Heart right ventricle (tissue), 16 donors: ENCODE results near the gene TOPAZ1. TPM values are rescaled to one million over a fixed set of nuclear protein-coding genes. Genes with fewer than 3 reads are reported as not detected.

Source experiments
- ATAC-seq, 8 donors: fragments of 200-7000 bp; cut with Tn5 transposase; one replicate each; pipeline ENCODE4 v1.9.1; 2020; ENCODE audit warnings: mild to moderate bottlenecking in 8 of 8, moderate library complexity in 8 of 8, moderate number of reproducible peaks in 1 of 8
- DNase-seq, 2 donors: peaks; one replicate each; pipeline ENCODE4 v3.0.0-alpha.2; 2020
- H3K27ac ChIP-seq, 10 donors: fragments of 200-600 bp; sonication (generic) in 2 of 10; one replicate each; pipeline versions ENCODE4 v1.5.0 to v1.8.0; 2020 to 2022; ENCODE audit warnings: mild to moderate bottlenecking in 3 of 10
- H3K27me3 ChIP-seq, 7 donors: fragments of 200-600 bp; one replicate each; pipeline ENCODE4 v1.8.0; 2021 to 2022; ENCODE audit warnings: mild to moderate bottlenecking in 2 of 7
- H3K36me3 ChIP-seq, 9 donors: fragments of 200-600 bp; sonication (generic) in 1 of 9; one replicate each; pipeline versions ENCODE4 v1.5.0 to v1.8.0; 2020 to 2022; ENCODE audit warnings: mild to moderate bottlenecking in 2 of 9
- H3K4me1 ChIP-seq, 9 donors: fragments of 200-600 bp; sonication (generic) in 1 of 9; one replicate each; pipeline versions ENCODE4 v1.5.0 to v1.8.0; 2020 to 2022; ENCODE audit warnings: mild to moderate bottlenecking in 4 of 9
- H3K4me3 ChIP-seq, 10 donors: fragments of 200-600 bp; sonication (generic) in 2 of 10; one replicate each; pipeline versions ENCODE4 v1.5.0 to v1.8.0; 2020 to 2022; ENCODE audit warnings: mild to moderate bottlenecking in 7 of 10, moderate library complexity in 2 of 10
- H3K9me3 ChIP-seq, 11 donors: fragments of 200-600 bp in 10 of 11; sonication (generic) in 2 of 11; one replicate each; pipeline versions ENCODE4 v1.5.0 to v1.8.0; 2013 to 2022; ENCODE audit warnings: mild to moderate bottlenecking in 2 of 11, control low read depth in 1 of 11, moderate library complexity in 1 of 11
- WGBS, 2 donors: extraction: QIAGEN DNeasy Blood & Tissue Kit; methylation state at CpG; one replicate each; pipeline ENCODE4 v1.1.7; 2013; ENCODE audit warnings: inconsistent platforms in 1 of 2; 5-methylcytosine and 5-hydroxymethylcytosine counted together
- intact Hi-C, 10 donors: fragments of 100-400 bp; cut with DNase I; formaldehyde crosslinking; loops; one replicate each; pipeline versions ENCODE4 v1.11.1 to v1.14.2; 2022
- polyA plus RNA-seq, 2 donors: library from polyadenylated mRNA; stranded (reverse); fragments of 200-250 nt; gene quantifications; one replicate each; pipeline ENCODE4 v1.2.3, GENCODE V29; 2013
- total RNA-seq, 10 donors: library from RNA; stranded (reverse); fragmentation: NEBNext Ultra II Directional in 3 of 10; extraction: Animal tissue kit (Norgen Biotek cat#: 25700) in 3 of 10; gene quantifications; one replicate each; pipeline versions ENCODE4 v1.2.1 to v1.2.4, GENCODE V29; 2021 to 2023
- TF ChIP-seq, protein P1 (sequence below), 9 donors: fragments of 200-600 bp; sonication (generic) in 2 of 9; IDR thresholded peaks; one replicate each; pipeline versions ENCODE4 v1.5.0 to v1.8.0; 2021 to 2022; ENCODE audit warnings: antibody characterized with exemption in 9 of 9, mild to moderate bottlenecking in 5 of 9, moderate library complexity in 1 of 9
- donor health status: Arrhythmogenic right ventricular cardiomyopathy.
- donor health status: ischemic (EF 13 %, LVEDD 7.1; RV severe dilation, severe dysfunction).
- donor health status: healthy with polysubstance abuse.
- donor health status: DM: no; HTN: yes; CAD: no.
- donor health status: DM: no; HTN: no; CAD: no.
- donor health status: ischemic (EF 25% LVEDD 6.9; RV normal size, moderate dysfunction).
- donor health status: ischemic (EF 25% LVEDD 5.7; RV mildly dilated, moderate dysfunction).
- donor health status: healthy.
- donor health status: DM: yes; HTN: yes; CAD: no.
- donor health status: Ischemic cardiomyopathy.
- donor health status: ischemic (EF 35%, LVEDD 5.7; RV mildly dilated, moderate dysfunction).
- donor health status: nonischemic (EF 11% LVEDD 7.7; RV severe dilation, severe dysfunction).
- donor health status: DM: yes; HTN: yes; CAD: no.
- donor health status: PGD.
- donor health status: ischemic (EF 29% LVEDD 5.4; RV normal size, mild dysfunction).
- donor health status: nonischemic (EF 23%, LVEDD 6.1; RV moderate dilation, normal function).

Gene TOPAZ1
- total and polyA plus RNA-seq, 12 donors = not detected

DNA sequence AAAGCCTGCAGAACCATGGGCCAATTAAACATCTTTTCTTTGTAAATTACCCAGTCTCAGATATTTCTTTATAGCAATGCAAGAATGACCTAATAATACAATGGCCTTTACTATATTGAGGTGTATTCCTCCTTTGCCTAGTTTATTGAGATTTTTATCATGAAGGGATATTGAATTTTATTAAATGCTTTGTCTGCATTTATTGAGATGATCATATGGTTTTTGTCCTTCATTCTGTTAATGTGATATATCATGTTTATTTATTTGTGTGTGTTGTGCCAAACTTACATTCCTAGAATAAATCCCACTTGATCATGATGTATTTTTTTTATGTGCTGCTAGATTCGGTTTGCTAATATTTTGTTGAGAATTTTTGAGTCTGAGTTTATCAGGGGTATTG, 36.2 kb downstream of the TOPAZ1 start:
- Histone ChIP-seq H3K36me3 (no peaks in the 10 kb centered on the region), H3K4me1 (no peaks in the 10 kb centered on the region), H3K27ac (no peak overlapping the region), H3K27me3 (peaks cover 0 to 14% (median 0%) of the 10 kb centered on the region in 7 donors), H3K4me3 (no peak overlapping the region), H3K9me3 (peaks cover 0 to 15% (median 0%) of the 10 kb centered on the region in 11 donors)
- DNase-seq (no peak), ATAC-seq (no peak)
- WGBS, 2 donors = 77 to 79% methylated on average over 1 of the region's 1 CpG
- TF ChIP-seq, protein P1, sequence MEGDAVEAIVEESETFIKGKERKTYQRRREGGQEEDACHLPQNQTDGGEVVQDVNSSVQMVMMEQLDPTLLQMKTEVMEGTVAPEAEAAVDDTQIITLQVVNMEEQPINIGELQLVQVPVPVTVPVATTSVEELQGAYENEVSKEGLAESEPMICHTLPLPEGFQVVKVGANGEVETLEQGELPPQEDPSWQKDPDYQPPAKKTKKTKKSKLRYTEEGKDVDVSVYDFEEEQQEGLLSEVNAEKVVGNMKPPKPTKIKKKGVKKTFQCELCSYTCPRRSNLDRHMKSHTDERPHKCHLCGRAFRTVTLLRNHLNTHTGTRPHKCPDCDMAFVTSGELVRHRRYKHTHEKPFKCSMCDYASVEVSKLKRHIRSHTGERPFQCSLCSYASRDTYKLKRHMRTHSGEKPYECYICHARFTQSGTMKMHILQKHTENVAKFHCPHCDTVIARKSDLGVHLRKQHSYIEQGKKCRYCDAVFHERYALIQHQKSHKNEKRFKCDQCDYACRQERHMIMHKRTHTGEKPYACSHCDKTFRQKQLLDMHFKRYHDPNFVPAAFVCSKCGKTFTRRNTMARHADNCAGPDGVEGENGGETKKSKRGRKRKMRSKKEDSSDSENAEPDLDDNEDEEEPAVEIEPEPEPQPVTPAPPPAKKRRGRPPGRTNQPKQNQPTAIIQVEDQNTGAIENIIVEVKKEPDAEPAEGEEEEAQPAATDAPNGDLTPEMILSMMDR (IDR thresholded peaks at IDR 0.05) = no peak
- intact Hi-C loops = no loop called here

DNA sequence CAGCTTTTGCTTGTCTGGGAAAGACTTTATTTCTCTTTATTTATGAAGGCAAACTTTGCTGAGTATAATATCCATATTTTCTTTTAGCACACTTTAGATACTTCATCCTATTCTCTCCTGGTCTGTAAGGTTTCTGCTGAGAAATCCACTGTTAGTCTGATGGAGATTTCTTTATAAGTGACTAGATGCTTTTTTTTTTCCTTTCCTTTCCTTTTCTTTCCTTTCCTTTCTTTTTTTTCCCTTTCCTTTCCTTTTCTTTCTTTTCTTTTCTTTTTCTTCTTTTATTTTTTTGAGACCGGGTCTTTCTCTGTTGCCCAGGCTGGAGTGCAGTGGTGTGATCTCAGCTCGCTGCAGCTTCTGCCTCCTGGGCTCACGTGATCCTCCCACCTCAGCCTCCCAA, 38.4 kb downstream of the TOPAZ1 start:
- ATAC-seq (no peak), DNase-seq (no peak)
- Histone ChIP-seq H3K4me3 (no peak overlapping the region), H3K27ac (no peak overlapping the region), H3K4me1 (no peaks in the 10 kb centered on the region), H3K27me3 (peaks cover 0 to 14% (median 0%) of the 10 kb centered on the region in 7 donors), H3K9me3 (peaks cover 0 to 15% (median 0%) of the 10 kb centered on the region in 11 donors), H3K36me3 (no peaks in the 10 kb centered on the region)
- intact Hi-C loops = no loop called here
- 82 to 90% methylated on average over 3 of the region's 3 CpGs for WGBS, 2 donors
- TF ChIP-seq, protein P1 (IDR thresholded peaks at IDR 0.05) = no peak

DNA sequence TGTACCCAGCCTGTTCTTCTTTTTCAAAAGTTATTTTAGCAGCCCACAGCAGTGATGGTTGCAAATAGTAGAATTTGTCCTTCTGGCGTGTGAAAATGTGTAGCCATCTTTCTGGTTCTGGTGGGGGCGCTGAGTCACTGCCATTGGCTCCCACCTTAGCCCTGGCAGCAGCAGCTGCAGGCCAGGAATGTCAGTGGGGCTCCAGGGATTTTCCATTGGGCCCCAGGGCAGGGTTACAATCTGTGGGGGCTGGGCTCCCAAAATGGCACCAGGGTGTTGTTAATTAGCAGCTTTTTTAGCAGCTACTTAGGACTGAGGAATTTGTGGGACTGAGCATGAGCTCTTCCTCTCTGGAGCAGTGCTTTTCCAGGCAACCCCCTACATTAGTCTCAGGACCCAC, 38.9 kb downstream of the TOPAZ1 start:
- Histone ChIP-seq H3K4me1 (no peaks in the 10 kb centered on the region), H3K36me3 (no peaks in the 10 kb centered on the region), H3K9me3 (peaks cover 0 to 12% (median 0%) of the 10 kb centered on the region in 11 donors), H3K27ac (no peak overlapping the region), H3K27me3 (peaks cover 0 to 14% (median 0%) of the 10 kb centered on the region in 7 donors), H3K4me3 (no peak overlapping the region)
- 83 to 84% methylated on average over 2 of the region's 2 CpGs for WGBS, 2 donors
- intact Hi-C loops = no loop called here
- TF ChIP-seq, protein P1 (IDR thresholded peaks at IDR 0.05) = no peak
- no peak for DNase-seq
- no peak for ATAC-seq

DNA sequence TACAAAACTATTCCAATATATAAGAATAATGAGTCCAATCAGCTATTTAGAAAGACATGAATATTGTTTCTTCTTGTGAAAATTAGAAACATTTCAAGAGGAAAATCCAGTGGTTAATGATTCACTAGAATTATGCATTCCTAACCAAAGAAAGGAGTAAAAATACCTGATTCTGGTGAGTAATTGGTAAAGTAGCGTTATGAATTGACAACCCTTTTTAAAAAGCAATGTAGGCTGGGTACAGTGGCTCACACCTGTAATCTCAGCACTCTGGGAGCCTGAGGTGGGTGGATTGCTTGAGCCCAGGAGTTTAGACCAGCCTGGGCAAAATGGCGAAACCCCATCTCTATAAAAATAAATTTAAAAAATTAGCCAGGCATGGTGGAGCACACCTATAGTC, 43.3 kb downstream of the TOPAZ1 start:
- 88 to 92% methylated on average over 2 of the region's 2 CpGs for WGBS, 2 donors
- H3K4me3 ChIP-seq = no peak overlapping the region
- H3K36me3 ChIP-seq = no peaks in the 10 kb centered on the region
- DNase-seq (no peak), ATAC-seq (no peak)
- no peaks in the 10 kb centered on the region for H3K4me1 ChIP-seq
- TF ChIP-seq, protein P1 (IDR thresholded peaks at IDR 0.05) = no peak
- peaks cover 0 to 28% (median 7%) of the 10 kb centered on the region in 7 donors for H3K27me3 ChIP-seq
- no peak overlapping the region for H3K27ac ChIP-seq
- H3K9me3 ChIP-seq = no peaks in the 10 kb centered on the region
- intact Hi-C loops = no loop called here
